ENCODE data around the gene AGXT. TPM values are rescaled to one million over a fixed set of nuclear protein-coding genes. Genes with fewer than 3 reads are reported as not detected.

The AGXT gene
- total and polyA plus RNA-seq, 2 of the 8 experiments (the other 6 are each of a cell fraction or from before 2014, with no cell fraction given): 0.03 TPM; not detected in 1

DNA sequence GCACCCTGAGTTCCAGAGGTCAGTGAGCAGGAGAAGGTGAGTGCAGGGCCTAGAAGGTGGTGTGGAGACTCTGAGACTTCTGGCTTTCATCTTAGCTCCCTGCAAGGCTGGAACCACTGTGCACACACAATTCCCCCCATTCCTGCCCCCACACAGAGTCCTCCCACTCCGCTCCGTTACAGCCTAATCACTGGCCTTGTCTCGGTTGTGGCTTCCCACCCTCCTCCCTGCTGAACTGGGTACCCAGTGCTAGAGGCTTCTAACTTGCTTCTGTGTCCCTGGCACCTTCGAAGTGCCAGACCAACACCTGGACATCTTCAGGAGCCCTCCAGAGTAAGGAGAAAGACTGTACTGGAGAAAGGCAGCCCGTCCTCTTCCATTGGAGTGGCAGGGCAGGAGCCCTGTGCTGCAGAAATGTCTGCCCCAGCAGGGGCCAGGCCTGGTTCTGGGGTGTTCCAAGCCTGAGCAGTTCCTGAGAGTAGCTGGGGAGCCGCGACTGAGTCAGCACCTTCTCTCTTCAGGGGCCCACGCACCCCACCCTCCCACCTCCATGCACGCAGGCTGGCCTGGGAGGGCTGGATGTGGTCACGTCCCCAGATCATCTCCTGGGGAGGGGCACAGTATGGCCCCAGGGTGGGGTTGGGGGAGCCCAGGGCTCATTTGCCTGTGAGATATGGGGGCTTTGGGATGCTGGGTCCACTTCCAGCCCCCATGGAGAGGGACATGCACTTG lies 60.9 kb downstream of the AGXT start (continued):
- no peak for TF ChIP-seq KDM1A (IDR thresholded peaks at IDR 0.05; ENCODE audit: borderline replicate concordance, low read length)
- TF ChIP-seq SAP30 (IDR thresholded peaks at IDR 0.05; ENCODE audit: insufficient read depth, insufficient replicate concordance, low read length): no peak
- TF ChIP-seq USF2 (IDR thresholded peaks at IDR 0.05; ENCODE audit: low read length): no peak
- no peak for TF ChIP-seq BCL11A (IDR thresholded peaks at IDR 0.05; ENCODE audit: low read depth in 2 of 2, low read length in 2 of 2)
- TF ChIP-seq RNF2 (IDR thresholded peaks at IDR 0.05; ENCODE audit: borderline replicate concordance, low read depth, low read length, missing control alignments, poor library complexity, severe bottlenecking): no peak
- no peak for TF ChIP-seq TBP (IDR thresholded peaks at IDR 0.05; ENCODE audit: low read depth, low read length)

Other genes with a start within 250 kb of the AGXT start
- 0.29 TPM in 1 of 2 replicates, not detected in the other for gene GPR35, start 243.3 kb upstream of the AGXT start, total RNA-seq (2021; fragmentation: NEBNext Ultra II Directional; extraction: Animal tissue kit (Norgen Biotek cat#: 25700))
- gene GPR35, start 243.3 kb upstream of the AGXT start, polyA plus RNA-seq (2011; rRNA removed): 0.47 and 0.67 TPM in 2 replicates
- not detected in 2 replicates for gene AQP12B, start 185.9 kb upstream of the AGXT start, total RNA-seq (2021; fragmentation: NEBNext Ultra II Directional; extraction: Animal tissue kit (Norgen Biotek cat#: 25700))
- not detected in 2 replicates for gene AQP12B, start 185.9 kb upstream of the AGXT start, polyA plus RNA-seq (2011; rRNA removed)
- not detected in 2 replicates for gene AQP12A, start 177.0 kb upstream of the AGXT start, total RNA-seq (2021; fragmentation: NEBNext Ultra II Directional; extraction: Animal tissue kit (Norgen Biotek cat#: 25700))
- gene AQP12A, start 177.0 kb upstream of the AGXT start, polyA plus RNA-seq (2011; rRNA removed): not detected in 2 replicates
- 267 and 281 TPM in 2 replicates for gene KIF1A, start 48.6 kb upstream of the AGXT start, total RNA-seq (2021; fragmentation: NEBNext Ultra II Directional; extraction: Animal tissue kit (Norgen Biotek cat#: 25700))
- 61.3 and 83.2 TPM in 2 replicates for gene KIF1A, start 48.6 kb upstream of the AGXT start, polyA plus RNA-seq (2011; rRNA removed)
- gene MAB21L4, start 27.3 kb downstream of the AGXT start, total RNA-seq (2021; fragmentation: NEBNext Ultra II Directional; extraction: Animal tissue kit (Norgen Biotek cat#: 25700)): not detected in 2 replicates
- 0.08 and 0.11 TPM in 2 replicates for gene MAB21L4, start 27.3 kb downstream of the AGXT start, polyA plus RNA-seq (2011; rRNA removed)
- not detected in 2 replicates for gene CROCC2, start 37.5 kb downstream of the AGXT start, total RNA-seq (2021; fragmentation: NEBNext Ultra II Directional; extraction: Animal tissue kit (Norgen Biotek cat#: 25700))
- not detected in 2 replicates for gene CROCC2, start 37.5 kb downstream of the AGXT start, polyA plus RNA-seq (2011; rRNA removed)
- 1.9 and 2.4 TPM in 2 replicates for gene SNED1, start 129.8 kb downstream of the AGXT start, total RNA-seq (2021; fragmentation: NEBNext Ultra II Directional; extraction: Animal tissue kit (Norgen Biotek cat#: 25700))
- 1.9 and 2.6 TPM in 2 replicates for gene SNED1, start 129.8 kb downstream of the AGXT start, polyA plus RNA-seq (2011; rRNA removed)
- gene MTERF4, start 233.5 kb downstream of the AGXT start, total RNA-seq (2021; fragmentation: NEBNext Ultra II Directional; extraction: Animal tissue kit (Norgen Biotek cat#: 25700)): 25.8 and 25.9 TPM in 2 replicates
- 25.8 and 28.5 TPM in 2 replicates for gene MTERF4, start 233.5 kb downstream of the AGXT start, polyA plus RNA-seq (2011; rRNA removed)

Data from H1 (cell line).